ENCODE results near the gene KCNK2. TPM values are rescaled to one million over a fixed set of nuclear protein-coding genes. Genes with fewer than 3 reads are reported as not detected.

The KCNK2 gene
- total and polyA plus RNA-seq, 2 of the 4 experiments (the other 2 are of a cell fraction), result 45.9 to 86.9 TPM

GRCh38 chr1:215146240-215146975, 63.9 kb downstream of the KCNK2 start (continued):
- TF ChIP-seq, protein P1, sequence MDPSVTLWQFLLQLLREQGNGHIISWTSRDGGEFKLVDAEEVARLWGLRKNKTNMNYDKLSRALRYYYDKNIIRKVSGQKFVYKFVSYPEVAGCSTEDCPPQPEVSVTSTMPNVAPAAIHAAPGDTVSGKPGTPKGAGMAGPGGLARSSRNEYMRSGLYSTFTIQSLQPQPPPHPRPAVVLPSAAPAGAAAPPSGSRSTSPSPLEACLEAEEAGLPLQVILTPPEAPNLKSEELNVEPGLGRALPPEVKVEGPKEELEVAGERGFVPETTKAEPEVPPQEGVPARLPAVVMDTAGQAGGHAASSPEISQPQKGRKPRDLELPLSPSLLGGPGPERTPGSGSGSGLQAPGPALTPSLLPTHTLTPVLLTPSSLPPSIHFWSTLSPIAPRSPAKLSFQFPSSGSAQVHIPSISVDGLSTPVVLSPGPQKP (IDR thresholded peaks at IDR 0.05; ENCODE audit: borderline replicate concordance, low read depth, low read length), result no peak

- dilution Hi-C loops (cut with HindIII; ENCODE audit: low sequenced_read_pairs, unreplicated experiment), result no loop called here
- DNase-seq (no peak), ATAC-seq (ENCODE audit: low read depth) (no peak)
- POLR2A ChIA-PET (ENCODE audit: unreplicated experiment), result no interaction called here
- H2AK9ac ChIP-seq (replicated peaks; ENCODE audit: low read depth, low read length, poor library complexity), result no peak overlapping the region
- H4K91ac ChIP-seq (ENCODE audit: insufficient read depth, low read depth, low read length), result no peak overlapping the region
- in situ Hi-C loops (cut with MboI; ENCODE audit: low sequenced_read_pairs), result loop anchor here (5.0 kb wide), 1 partner anchor 485 kb away; no protein-coding TSS in a partner anchor
- no peak overlapping the region for H3K4me2 ChIP-seq (ENCODE audit: low read depth, low read length)
- no peaks in the 10 kb centered on the region for H3K27me3 ChIP-seq (ENCODE audit: control insufficient read depth, insufficient read depth, low read length)
- H2BK15ac ChIP-seq (ENCODE audit: low read depth, low read length), result no peak overlapping the region
- H3K9me1 ChIP-seq (ENCODE audit: insufficient read depth, low read length), result no peaks in the 10 kb centered on the region
- H2BK120ac ChIP-seq (ENCODE audit: low read depth, low read length), result no peak overlapping the region
- H3K4ac ChIP-seq (ENCODE audit: low read depth, low read length), result no peak overlapping the region
- no peak overlapping the region for H2AK5ac ChIP-seq (ENCODE audit: low read depth, low read length)
- H3K9ac ChIP-seq (ENCODE audit: low read depth, low read length), result no peak overlapping the region
- no peak overlapping the region for H3K56ac ChIP-seq (ENCODE audit: extremely low read depth, insufficient read depth, low read length)
- no peak overlapping the region for H3K18ac ChIP-seq (ENCODE audit: low read depth, low read length)
- H4K5ac ChIP-seq (ENCODE audit: low read depth, low read length), result no peak overlapping the region
- H2BK20ac ChIP-seq (ENCODE audit: low read depth, low read length), result no peak overlapping the region
- no peaks in the 10 kb centered on the region for H3K4me1 ChIP-seq (ENCODE audit: control insufficient read depth, insufficient read depth, low read length)
- no peaks in the 10 kb centered on the region for H4K20me1 ChIP-seq (ENCODE audit: insufficient read depth, low read length)
- H3K23ac ChIP-seq (ENCODE audit: low read depth, low read length), result no peak overlapping the region
- H3K27ac ChIP-seq (ENCODE audit: insufficient read depth, low read length), result no peak overlapping the region
- CTCF ChIA-PET, result interaction anchor here (0.7 to 3.3 kb wide), 4 partner anchors 12 to 487 kb away, joined by 3 to 21 read pairs (median 6); no protein-coding TSS in a partner anchor
- H3K14ac ChIP-seq (replicated peaks; ENCODE audit: low read depth, low read length), result no peak overlapping the region
- H3K36me3 ChIP-seq (ENCODE audit: control insufficient read depth, insufficient read depth, low read length), result no peaks in the 10 kb centered on the region
- TF ChIP-seq RCOR1 (IDR thresholded peaks at IDR 0.05; ENCODE audit: insufficient replicate concordance, low read length), result no peak
- no peak for TF ChIP-seq MAFK (IDR thresholded peaks at IDR 0.05; ENCODE audit: low read depth, low read length)
- TF ChIP-seq, protein P1 (IDR thresholded peaks at IDR 0.05; ENCODE audit: borderline replicate concordance, low read depth, low read length), result no peak
- no peak for TF ChIP-seq RAD21 (IDR thresholded peaks at IDR 0.05; ENCODE audit: low read length)
- TF ChIP-seq, protein P2, sequence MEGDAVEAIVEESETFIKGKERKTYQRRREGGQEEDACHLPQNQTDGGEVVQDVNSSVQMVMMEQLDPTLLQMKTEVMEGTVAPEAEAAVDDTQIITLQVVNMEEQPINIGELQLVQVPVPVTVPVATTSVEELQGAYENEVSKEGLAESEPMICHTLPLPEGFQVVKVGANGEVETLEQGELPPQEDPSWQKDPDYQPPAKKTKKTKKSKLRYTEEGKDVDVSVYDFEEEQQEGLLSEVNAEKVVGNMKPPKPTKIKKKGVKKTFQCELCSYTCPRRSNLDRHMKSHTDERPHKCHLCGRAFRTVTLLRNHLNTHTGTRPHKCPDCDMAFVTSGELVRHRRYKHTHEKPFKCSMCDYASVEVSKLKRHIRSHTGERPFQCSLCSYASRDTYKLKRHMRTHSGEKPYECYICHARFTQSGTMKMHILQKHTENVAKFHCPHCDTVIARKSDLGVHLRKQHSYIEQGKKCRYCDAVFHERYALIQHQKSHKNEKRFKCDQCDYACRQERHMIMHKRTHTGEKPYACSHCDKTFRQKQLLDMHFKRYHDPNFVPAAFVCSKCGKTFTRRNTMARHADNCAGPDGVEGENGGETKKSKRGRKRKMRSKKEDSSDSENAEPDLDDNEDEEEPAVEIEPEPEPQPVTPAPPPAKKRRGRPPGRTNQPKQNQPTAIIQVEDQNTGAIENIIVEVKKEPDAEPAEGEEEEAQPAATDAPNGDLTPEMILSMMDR (conservative IDR thresholded peaks at IDR 0.05; ENCODE audit: low read depth, low read length), result no peak
- TF ChIP-seq CEBPB (IDR thresholded peaks at IDR 0.05; ENCODE audit: low read depth, low read length), result no peak
- H2BK5ac ChIP-seq (ENCODE audit: low read depth, low read length, poor library complexity, severe bottlenecking), result no peak overlapping the region
- no CpG with 5 or more reads among the region's 3 CpGs for WGBS, 2 experiments (ENCODE audit: extremely low coverage in 2 of 2, insufficient read length in 1 of 2)
- H3K79me1 ChIP-seq (ENCODE audit: low read depth in 1 of 2, low read length in 2 of 2), result no peaks in the 10 kb centered on the region
- H3K4me3 ChIP-seq (ENCODE audit: insufficient read depth, low read depth, low read length), result no peak overlapping the region
- BruUV-seq (replicated peaks), result no TSS peak
- H3K9me3 ChIP-seq (ENCODE audit: control insufficient read depth, insufficient read depth, low read length), result no peaks in the 10 kb centered on the region
- H4K8ac ChIP-seq (ENCODE audit: low read depth in 2 of 2, low read length in 2 of 2), result no peak overlapping the region
- intact Hi-C loops (cut with micrococcal nuclease), result loop anchor here (2.0 to 10.0 kb wide), 3 partner anchors 190 to 812 kb away; no protein-coding TSS in a partner anchor
- no peak overlapping the region for H2AFZ ChIP-seq (replicated peaks; ENCODE audit: low read length, poor library complexity)
Measured at GRCh38 chr1:215147024-215147423, 64.5 kb downstream of the KCNK2 start.
